Suppressor macrophage treated with lipopolysaccharide for 4 hours (primary cell): ENCODE results near the gene RELL2.
A peak's percentile ranks its signal among the peaks of the same experiment; 100 is the strongest.

Experiments used
- DNase-seq: peaks from one replicate; pipeline ENCODE4 v3.0.0-alpha.2; 2020

The RELL2 gene

DNA sequence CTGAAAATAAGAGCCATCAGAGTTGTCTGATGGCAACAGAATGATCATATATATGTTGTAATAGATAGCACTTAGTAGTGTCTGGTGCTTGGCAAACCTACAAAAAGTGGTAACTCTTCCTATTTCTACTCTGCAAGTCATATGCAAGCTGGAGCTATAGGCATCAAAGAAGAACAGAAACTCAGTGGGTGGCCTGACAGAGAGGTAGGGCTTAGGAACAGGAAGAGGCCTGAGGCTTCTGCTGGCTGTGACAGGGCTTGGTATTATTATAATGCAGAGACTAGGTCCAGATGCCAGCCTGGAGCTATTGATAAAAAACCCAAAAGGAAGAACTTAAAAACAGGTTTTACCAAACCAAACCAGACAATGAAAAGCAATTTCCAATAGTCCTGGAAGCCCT is 13.6 kb upstream of the RELL2 start:
- DNase-seq: peak; percentile 93

DNA sequence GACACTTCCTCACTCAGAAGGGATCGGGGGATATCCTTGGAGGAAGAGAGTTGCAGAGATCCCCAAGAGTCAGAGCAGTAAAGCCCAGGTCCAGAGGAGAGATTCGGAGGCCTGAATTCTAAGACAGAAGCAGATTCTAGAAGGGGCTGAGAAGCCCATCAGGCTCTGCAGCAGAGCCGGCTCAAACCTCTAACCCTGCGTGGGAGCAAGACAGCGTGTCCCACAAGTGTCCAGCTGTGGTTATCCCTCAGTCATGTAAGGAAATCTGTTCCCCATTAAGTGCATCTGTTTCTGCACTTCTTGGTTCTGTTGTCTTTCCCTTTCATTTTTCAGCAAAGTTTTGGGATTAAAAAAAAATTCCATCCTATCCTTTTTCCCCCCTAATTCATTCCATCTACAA is 13.2 kb upstream of the RELL2 start:
- peak; percentile 35 for DNase-seq

GRCh38 chr5:141628175-141628788 is 8.5 kb upstream of the RELL2 start:
- no peak for DNase-seq

GRCh38 chr5:141630570-141631140 is 6.1 kb upstream of the RELL2 start:
- no peak for DNase-seq

GRCh38 chr5:141632650-141633049 is 4.1 kb upstream of the RELL2 start:
- DNase-seq: no peak

DNA sequence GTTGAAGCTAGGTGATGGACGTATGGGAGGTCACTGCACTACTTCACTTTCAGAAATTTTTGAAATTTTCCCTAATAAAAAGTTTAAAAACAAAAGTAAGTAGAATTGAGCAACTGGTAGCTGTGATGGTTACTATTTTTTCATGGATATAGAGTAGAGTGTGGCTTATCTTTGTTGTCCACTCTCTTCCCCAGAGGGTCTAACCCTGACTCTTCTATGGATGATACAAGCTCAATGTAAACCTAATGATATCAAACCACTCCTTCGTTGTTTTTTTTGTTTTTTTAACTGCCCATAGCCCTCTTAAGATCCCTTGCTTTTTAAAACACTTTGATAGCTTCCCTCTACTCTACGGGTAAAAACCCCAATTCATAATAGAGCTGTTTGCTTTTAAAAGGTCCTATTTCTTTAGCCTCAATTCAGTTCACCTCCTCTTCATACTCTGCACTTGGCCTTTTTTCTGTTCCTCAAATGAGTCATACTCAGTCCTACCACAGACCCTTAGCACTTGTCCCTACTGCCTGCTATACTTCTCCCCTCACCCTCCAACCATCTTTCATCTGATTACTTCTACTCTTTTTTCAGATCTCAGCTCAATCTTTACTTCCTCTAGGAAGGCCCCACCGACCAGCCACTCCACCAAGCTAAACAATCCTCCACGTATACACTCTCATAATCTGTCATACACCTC is 2.8 kb upstream of the RELL2 start:
- DNase-seq: peak; percentile 45

DNA sequence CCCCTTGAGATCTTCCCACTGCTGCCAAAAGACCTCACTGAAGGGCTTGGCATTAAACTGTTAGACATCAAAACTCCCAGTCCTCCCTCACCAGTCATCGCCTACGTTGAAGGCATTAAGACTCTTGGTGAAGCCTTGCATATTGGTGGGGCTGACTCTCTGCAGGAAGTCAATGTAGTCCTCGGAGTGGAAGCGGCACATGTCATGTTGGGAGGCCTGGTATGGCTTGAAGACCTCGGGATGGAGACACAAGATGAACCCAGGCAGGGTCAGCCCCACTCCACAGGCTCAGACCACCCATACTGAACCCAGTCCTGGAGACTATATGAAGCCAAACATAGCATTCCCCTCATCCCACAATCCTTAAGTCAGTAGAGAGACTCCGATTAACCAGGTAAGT is 2.1 kb upstream of the RELL2 start:
- DNase-seq: no peak

DNA sequence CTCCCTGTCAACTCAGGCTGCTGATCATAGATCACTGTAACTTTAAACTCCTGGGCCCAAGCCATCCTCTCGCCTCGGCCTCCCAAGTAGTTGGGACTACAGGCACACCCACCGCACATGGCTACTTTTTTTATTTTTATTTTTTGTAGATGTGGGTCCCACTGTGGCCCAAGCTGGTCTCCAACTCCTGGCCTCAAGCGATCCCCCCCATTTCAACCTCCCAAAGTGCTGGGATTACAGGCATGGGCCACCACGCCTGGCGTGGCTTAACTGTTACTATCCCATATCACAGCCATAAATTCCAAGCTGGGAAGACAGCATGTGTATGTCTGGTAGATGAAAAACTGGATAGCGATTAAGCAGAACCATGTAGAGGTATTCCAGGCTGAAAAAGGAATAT is 1.2 kb upstream of the RELL2 start:
- DNase-seq: no peak

DNA sequence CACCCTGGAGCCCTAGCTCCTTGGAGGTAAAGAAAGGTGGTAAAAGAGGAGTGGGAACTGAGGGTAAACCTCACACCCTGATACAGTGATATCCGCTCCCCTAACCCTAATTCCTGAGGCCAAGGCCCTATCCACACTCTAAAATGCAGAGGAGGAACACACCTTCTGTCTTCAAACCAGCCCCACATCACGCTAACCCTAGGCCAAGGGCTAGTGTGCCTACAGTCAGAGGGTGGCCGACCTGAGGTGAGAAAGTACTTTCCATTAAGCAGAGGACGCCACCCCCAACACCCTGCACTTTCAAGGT is 738 bp upstream of the RELL2 start:
- DNase-seq: no peak

DNA sequence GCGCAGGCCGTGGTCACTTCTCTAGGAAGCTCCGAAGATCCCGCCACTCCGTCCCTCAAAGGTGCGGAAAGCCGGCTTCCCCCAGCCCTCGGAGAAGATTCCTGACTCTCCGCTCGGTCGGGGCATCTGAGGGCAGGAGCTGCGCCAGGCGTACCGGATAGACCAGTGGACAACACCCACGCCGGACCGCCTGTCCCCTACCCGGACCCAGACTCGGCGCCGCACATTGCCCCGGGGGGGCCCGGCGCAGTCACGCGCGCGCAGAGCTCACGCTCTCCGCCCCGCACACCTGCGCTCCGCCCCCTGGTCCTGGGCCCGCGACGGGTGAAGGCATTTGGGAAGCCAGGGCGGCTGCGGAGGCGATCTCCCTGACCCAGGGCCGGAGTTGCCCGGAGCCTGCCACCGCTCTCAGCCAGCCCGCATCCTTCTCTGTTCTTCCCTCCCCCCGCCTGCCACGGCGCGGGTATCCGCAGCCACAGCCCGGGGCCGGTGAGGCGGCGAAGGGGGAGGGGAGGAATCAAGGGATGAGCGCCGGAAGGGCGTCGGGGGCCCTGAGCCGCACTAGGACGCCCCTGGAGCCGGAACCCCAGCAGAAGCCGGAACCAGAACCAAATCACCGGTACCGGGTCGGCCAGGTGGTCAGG is 448 bp downstream of the RELL2 start:
- peak; percentile 9 for DNase-seq

DNA sequence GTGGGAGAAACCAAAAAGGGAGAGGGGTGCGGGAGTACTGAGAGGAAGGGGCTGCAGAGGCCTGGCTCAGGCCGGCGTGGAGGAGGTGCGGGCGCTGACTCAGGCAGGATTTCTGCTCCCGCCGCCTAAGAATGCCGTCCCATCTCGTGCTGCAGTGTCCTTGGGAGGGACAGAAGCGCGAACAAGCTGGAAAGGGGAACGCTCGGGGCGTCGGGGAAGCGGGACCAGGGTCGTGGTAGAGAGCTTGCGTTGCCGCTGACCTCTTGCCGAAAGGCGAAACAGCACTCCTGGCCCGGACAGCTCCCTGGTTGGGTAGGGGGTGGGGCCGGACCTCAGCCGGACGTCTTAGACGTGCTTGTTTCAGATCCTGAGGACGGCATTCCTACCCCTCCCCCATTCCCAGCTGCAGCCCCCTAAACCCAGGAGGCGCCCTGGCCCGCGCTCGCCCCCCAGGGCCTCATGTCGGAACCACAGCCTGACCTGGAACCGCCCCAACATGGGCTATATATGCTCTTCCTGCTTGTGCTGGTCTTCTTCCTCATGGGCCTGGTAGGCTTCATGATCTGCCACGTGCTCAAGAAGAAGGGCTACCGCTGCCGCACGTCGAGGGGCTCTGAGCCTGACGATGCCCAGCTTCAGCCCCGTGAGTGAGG is 1.1 kb downstream of the RELL2 start:
- DNase-seq: peak; percentile 38

DNA sequence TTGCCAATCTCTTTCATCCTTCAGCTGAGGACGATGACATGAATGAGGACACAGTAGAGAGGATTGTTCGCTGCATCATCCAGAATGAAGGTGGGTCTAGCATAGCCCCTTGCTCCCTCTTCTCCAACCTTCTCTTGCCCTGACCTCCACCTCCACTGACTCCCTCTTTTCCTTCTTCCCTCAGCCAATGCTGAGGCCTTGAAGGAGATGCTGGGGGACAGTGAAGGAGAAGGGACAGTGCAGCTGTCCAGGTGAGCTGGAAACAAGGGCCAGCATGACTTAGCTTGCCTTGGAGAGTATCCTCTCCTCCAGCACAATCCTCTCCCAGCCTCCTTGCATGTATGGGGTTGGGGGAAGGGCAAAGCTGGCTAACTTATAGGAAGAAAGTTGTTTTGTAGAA is 2.0 kb downstream of the RELL2 start:
- no peak for DNase-seq

GRCh38 chr5:141639357-141640050 is 2.7 kb downstream of the RELL2 start:
- no peak for DNase-seq

DNA sequence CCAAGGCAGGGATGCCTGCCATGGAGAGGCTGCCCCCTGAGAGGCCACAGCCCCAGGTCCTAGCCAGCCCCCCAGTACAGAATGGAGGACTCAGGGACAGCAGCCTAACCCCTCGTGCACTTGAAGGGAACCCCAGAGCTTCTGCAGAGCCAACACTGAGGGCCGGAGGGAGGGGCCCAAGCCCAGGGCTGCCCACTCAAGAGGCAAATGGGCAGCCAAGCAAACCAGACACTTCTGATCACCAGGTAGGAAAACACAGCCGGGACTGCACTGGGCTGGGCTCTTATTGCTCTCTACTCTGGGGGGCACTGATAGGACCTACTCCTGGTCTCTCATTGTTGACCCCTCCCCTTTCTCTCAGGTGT is 3.2 kb downstream of the RELL2 start:
- no peak for DNase-seq

DNA sequence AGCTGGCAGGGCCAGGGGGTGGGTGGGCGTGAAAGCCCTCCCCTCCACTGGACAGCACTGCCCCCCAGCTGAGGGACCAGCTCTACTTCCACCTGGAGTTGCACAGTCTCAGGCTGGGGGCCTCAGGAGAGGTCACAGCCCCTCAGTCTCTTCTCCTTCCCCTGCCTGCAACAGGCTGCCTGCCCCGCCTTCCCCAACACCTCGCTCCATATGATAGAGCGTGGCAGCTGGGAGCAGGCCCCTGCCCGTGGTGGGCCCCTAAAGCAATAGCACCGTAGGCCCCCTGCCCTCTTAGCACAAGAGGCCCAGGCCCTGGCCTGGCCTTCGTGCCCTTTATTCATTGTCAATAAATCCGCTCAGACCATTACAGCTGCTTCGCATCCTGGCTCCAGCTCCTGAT is 3.9 kb downstream of the RELL2 start:
- DNase-seq: no peak

DNA sequence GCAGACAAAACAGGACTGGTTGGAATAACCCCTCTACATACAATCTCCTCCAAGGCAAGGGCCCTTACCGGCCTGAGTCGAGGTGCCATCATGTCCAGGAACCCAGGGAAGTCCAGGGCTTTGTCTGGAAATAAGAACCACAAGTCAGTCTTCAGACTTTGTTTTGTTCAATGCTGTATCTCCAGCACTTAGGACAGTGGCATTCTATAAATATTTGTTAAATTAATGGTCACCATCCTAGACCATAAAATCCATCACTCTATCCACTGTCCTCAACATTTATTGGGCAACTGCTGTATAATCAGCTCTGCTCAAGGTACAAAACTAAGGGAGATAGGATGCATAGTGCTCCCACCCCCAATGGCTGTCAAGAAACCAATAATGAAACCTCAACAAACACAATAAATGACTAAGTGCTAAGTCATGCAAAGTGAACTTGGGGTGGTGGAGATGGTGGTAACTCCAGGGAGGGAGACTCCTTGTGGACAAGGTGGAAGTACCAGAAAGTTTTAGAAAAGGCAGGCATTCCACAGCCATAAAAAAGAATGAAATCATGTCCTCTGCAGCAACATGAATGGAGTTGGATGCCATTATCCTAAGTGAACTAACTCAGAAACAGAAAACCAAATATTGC is 5.0 kb downstream of the RELL2 start:
- DNase-seq: peak; percentile 58

DNA sequence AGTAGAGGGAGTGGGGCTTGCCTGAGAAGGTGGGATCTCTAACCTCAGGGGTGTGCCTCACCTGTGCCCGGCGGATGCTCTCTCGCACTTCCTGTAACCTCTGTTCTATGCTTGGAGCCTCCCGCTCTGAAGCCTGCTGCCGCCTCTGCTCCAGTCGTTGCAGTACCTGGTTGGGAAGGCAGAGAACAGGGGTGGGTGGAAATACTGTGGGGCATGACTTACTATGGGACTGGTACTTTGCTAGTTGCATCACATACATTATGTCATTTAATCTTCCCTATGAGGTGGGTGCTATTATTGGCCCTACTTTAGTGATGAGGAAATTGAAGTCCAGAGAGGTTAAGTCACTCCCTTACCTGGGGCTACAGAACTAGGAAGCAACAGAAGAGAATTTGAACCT is 9.2 kb downstream of the RELL2 start:
- no peak for DNase-seq

DNA sequence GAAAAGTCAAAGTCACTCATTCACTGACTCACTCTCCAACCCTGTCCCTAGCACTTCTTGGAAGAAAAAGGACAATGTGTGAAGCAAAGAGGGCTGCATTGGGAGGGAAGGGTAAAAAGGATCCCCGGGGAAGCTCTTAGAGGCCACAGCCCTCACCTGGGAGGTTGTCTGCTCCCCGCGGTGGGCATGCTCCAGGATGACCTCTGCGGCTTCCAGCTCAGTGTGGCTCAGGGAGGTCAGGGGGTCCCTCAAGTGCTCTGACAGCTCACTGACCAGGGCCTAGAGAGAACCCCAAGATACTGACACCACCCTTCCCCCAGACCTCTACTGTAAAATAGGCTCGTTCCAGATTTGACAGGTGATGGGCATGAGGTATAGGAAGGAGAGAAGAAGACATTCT is 10.4 kb downstream of the RELL2 start:
- DNase-seq: no peak

- DNase-seq: no peak
Observed at GRCh38 chr5:141647851-141648250, 11.1 kb downstream of the RELL2 start.

DNA sequence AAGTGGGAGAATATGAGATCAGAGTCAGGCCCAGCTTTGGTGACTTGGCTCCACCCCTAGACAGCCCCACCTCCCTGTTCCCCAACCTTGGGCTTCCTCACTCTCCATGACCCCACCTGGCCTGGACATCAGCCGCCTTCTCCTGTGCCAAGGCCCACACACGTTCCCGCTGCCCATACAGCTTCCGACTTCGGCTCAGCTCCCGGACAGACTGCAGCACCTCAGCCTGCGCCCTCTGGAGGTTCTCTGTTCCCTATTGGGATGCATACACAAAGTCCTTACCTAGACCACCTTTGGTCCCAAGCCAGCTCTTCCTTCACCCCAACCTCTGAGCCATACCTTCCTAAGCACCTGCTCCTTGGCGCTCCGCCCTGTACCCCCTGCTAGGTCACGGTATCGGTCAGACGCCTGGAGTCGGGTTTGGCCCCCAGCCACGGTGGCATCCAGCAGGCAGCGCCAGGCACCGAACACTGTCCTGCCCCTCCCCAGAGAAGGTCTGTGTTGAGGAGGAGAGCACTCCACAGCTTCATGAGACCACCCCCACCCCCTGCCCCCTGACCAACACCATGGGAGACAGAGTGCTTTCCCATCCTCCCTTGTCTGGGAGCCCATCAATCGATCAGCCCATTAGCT is 12.4 kb downstream of the RELL2 start:
- DNase-seq: no peak

DNA sequence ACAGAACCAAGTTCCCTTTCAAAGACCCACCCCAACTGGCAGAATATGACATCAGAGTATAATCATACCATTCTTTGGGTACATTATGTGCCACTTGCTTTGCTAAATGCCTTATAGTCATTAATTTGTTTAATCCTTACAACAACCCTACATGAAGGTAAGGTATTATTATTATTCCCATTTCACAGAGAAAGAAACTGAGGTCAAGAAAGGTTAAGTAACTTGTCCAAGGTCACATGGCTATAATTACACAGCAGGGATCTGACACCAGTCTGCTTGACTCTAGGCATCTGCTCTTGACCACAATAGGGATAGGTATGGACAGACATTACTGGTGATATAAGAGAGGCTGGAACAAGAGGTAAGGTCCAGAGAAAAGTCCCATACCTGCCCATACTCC is 13.2 kb downstream of the RELL2 start:
- DNase-seq: no peak
